Progenitor cell of endocrine pancreas (in vitro differentiated cells): ENCODE results near the gene TCERG1L. TPM values are rescaled to one million over a fixed set of nuclear protein-coding genes. Genes with fewer than 3 reads are reported as not detected.

ENCODE experiments used
- DNase-seq: peaks from one replicate; pipeline ENCODE4 v3.0.0; 2021; ENCODE audit warnings: low spot score; ENCODE audit not compliant: unreplicated experiment
- H3K27ac Mint-ChIP-seq: 2 replicates; pipeline ENCODE4 v1.8.0; 2021; ENCODE audit warnings: mild to moderate bottlenecking, moderate library complexity, mixed read lengths
- H3K27me3 Mint-ChIP-seq: 2 replicates; pipeline ENCODE4 v1.8.0; 2021; ENCODE audit warnings: mixed read lengths
- H3K36me3 Mint-ChIP-seq: 2 replicates; pipeline ENCODE4 v1.8.0; 2022; ENCODE audit warnings: mixed read lengths; ENCODE audit not compliant: insufficient read depth
- H3K4me1 Mint-ChIP-seq: 2 replicates; pipeline ENCODE4 v1.8.0; 2021; ENCODE audit warnings: low read depth, mixed read lengths
- H3K4me3 Mint-ChIP-seq: 2 replicates; pipeline ENCODE4 v1.8.0; 2021; ENCODE audit warnings: low read depth, mild to moderate bottlenecking, moderate library complexity, mixed read lengths
- H3K9me3 Mint-ChIP-seq: 2 replicates; pipeline ENCODE4 v1.8.0; 2021; ENCODE audit warnings: low read depth, mixed read lengths
- total RNA-seq: library from RNA; stranded (reverse); gene quantifications from 2 replicates; pipeline ENCODE4 v1.2.1, GENCODE V29; 2021
- TF ChIP-seq, protein P1 (sequence below): fragments of 200-600 bp; sonication (generic); IDR thresholded peaks from one replicate; pipeline ENCODE4 v1.5.0; 2021; ENCODE audit warnings: antibody characterized with exemption, mild to moderate bottlenecking; ENCODE audit not compliant: unreplicated experiment

The TCERG1L gene
- total RNA-seq, 1 donor from 2014 or later, result 0.53 TPM

DNA sequence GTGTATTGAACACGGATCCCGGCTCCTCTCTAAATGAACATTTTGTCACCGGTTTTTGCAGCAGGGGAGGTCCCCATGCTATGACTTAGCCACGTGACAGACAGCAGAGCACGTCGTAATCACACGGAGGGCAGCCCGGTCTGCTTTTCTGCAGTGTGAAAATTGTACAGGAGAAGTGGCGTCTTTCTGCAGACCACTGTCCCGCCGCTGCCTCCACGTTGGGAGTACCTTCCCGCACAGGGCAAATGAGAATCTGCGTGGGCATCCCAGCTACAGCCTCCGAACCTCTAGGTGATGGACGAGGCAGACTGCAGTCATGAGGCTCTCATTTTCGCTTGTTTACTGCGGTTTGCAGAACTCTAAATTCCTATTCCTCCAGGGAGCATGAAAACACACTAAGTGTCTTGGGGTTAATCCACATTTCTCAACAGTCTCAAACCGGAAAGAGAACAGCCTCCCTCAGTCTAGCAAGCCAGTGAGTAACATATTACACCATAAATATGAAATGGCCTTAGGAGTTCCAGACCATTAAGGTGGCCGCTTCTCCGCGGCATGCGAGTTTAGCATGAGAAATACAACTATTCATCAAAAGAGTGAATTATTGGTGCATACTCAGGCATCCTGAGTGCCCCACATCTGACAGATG is 89.8 kb downstream of the TCERG1L start:
- no peaks in the 10 kb centered on the region for H3K36me3 Mint-ChIP-seq
- no peak overlapping the region for H3K27ac Mint-ChIP-seq
- TF ChIP-seq, protein P1, sequence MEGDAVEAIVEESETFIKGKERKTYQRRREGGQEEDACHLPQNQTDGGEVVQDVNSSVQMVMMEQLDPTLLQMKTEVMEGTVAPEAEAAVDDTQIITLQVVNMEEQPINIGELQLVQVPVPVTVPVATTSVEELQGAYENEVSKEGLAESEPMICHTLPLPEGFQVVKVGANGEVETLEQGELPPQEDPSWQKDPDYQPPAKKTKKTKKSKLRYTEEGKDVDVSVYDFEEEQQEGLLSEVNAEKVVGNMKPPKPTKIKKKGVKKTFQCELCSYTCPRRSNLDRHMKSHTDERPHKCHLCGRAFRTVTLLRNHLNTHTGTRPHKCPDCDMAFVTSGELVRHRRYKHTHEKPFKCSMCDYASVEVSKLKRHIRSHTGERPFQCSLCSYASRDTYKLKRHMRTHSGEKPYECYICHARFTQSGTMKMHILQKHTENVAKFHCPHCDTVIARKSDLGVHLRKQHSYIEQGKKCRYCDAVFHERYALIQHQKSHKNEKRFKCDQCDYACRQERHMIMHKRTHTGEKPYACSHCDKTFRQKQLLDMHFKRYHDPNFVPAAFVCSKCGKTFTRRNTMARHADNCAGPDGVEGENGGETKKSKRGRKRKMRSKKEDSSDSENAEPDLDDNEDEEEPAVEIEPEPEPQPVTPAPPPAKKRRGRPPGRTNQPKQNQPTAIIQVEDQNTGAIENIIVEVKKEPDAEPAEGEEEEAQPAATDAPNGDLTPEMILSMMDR, result no peak

DNA sequence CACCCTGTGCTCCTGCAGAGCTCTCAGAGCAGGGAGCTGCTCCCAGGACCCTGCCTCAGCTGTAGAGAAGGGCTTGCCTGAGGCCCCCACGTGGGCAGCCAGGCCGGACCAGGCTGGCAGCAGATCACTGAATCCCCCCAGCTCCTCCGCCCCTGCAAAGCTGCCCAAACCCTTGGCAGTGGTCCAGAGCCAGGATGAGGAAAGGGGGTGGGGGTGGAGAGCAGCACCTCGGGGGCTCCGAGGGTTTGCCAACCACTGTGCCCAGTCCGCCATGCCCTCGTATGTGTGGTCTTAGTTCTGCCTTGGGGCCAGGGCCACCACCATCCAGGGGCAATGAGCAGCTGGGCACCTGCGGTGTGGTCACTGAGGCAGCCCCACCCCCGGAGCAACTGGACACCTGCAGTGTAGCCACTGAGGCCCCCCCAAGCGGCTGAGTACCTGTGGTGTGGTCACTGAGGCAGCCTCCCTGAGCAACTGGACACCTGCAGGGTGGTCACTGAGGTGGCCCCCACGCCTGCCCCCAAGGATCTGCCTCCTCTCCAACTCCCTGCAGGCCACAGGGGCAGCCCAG is 90.8 kb downstream of the TCERG1L start:
- Mint-ChIP-seq H3K27me3 (peaks cover 18% of the 10 kb centered on the region), H3K4me1 (no peaks in the 10 kb centered on the region), H3K9me3 (no peaks in the 10 kb centered on the region), H3K36me3 (no peaks in the 10 kb centered on the region), H3K27ac (no peak overlapping the region), H3K4me3 (no peak overlapping the region)
- no peak for DNase-seq
- TF ChIP-seq, protein P1, result no peak

More for the DNA sequence above, 89.8 kb downstream of the TCERG1L start:
- no peaks in the 10 kb centered on the region for H3K9me3 Mint-ChIP-seq
- DNase-seq, result no peak
- H3K27me3 Mint-ChIP-seq, result peaks cover 14% of the 10 kb centered on the region
- no peaks in the 10 kb centered on the region for H3K4me1 Mint-ChIP-seq
- no peak overlapping the region for H3K4me3 Mint-ChIP-seq

DNA sequence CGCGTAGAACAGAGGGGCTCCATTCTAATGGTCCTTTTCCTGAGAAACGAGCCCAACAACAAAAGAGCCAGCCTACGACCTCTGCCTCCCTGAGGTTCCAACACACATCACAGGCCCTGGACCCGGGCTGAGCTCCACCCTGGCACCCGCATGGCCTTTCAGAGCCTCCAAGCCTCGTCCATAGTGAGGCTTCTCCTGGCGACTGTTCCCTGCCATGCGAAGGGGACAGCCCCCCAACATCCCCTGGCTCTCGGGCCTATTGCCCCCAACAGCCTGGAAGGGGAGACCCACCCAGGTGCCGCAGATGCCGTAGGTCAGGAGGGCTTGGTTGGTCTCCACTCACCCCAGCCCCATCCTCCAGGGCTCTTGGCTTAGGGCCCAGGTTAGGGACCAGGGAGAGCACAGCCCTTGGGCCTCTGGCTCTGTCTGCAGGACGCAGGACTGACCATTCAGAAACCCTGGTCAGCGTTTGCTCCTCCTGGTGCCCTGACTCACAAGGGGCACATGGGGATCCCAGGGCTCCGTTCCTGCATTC is 91.5 kb downstream of the TCERG1L start:
- Mint-ChIP-seq H3K4me3 (no peak overlapping the region), H3K36me3 (no peaks in the 10 kb centered on the region), H3K27ac (no peak overlapping the region), H3K9me3 (no peaks in the 10 kb centered on the region), H3K4me1 (no peaks in the 10 kb centered on the region), H3K27me3 (peaks cover 22% of the 10 kb centered on the region)
- no peak for DNase-seq
- TF ChIP-seq, protein P1, result no peak

DNA sequence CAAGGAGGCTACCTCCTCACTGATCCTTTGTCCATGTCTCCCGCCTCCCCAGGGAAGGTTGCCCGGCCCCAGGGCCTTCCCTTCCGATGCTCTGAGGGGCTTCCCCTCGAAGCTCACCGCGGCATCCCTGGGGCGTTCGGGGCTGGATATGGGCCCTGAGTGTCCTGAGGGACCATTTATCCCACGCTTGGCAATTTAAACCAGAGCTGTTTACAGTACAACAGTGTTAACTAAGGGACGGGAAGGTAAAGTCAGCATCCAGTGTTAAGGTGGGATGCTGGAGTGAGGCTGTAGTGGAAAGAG is 92.0 kb downstream of the TCERG1L start:
- H3K36me3 Mint-ChIP-seq, result no peaks in the 10 kb centered on the region

DNA sequence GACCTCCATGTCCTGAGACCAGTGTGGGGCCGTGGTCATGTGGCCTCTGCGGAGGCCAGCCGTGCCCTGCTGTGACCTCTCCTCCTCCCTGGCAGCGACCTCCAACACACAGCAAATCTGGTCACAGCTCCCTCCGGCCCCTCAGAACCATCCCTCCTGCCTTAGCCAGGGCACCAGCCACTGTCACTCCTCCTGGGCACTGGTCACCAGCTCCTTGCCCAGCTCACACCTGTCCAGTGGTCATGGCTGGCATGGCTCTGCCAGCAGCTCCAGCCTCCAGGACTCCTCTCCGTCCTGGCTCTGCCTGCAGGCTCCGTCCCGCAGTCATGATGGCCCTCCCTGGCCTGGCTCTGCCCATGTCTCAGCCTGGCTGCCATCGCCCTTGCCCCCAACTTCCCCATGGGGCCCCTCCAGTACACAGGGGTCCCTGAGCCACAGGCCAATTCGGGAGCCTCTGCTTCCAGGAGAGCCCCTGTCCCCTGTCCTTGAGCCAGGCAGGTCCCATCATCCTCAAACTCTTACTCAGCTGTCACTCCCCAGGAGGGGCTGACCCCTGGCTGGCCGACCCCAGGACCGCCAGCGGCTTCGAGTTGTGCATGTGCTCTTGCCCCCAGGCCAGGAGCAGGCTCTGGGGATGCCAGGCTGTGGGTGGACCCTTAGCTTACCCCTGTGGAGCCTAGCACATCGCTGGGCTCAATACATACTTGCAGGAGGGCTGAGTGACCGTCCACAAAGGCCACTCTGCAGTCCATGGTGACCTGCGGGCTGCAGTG is 92.5 kb downstream of the TCERG1L start:
- TF ChIP-seq, protein P1, result no peak
- DNase-seq, result no peak
- Mint-ChIP-seq H3K4me1 (no peaks in the 10 kb centered on the region), H3K27ac (peak overlapping the region; percentile 84), H3K36me3 (no peaks in the 10 kb centered on the region), H3K9me3 (no peaks in the 10 kb centered on the region), H3K27me3 (peaks cover 17% of the 10 kb centered on the region), H3K4me3 (no peak overlapping the region)

More for the DNA sequence above, 92.0 kb downstream of the TCERG1L start:
- H3K27me3 Mint-ChIP-seq, result peaks cover 18% of the 10 kb centered on the region
- no peak overlapping the region for H3K27ac Mint-ChIP-seq
- DNase-seq, result no peak
- H3K4me3 Mint-ChIP-seq, result no peak overlapping the region
- H3K4me1 Mint-ChIP-seq, result no peaks in the 10 kb centered on the region
- H3K9me3 Mint-ChIP-seq, result no peaks in the 10 kb centered on the region
- TF ChIP-seq, protein P1, result no peak
